Activated CD8-positive, alpha-beta memory T cell treated with anti-CD3 and anti-CD28 coated beads, Interleukin-2, amount 50 U/mL, for 4 hours (primary cell): Measurements from ENCODE around the gene CNPY4.
A peak's percentile ranks its signal among the peaks of the same experiment; 100 is the strongest.

Experiments
- DNase-seq: peaks from one replicate; pipeline ENCODE4 v3.0.0-alpha.2; 2020

CNPY4 gene

DNA sequence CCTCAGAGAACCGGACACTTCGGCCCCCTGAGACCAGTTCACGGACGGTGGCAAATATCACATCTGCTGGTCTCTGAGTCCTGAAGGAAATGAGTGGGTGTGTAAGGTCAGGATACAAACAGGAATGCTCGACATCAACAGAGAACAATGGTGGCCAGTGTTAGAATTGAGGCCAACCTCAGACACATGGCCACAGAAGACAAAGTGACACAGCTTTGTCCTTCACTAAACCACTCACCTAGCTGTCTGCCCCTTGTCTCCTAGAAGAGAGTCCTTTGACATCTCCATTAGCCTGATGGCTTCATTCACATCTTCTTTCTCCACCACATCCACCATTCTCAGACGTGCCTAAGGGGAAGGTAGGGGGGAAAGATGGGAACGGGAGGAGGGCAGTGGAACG, 26.4 kb upstream of the CNPY4 start:
- DNase-seq = no peak

DNA sequence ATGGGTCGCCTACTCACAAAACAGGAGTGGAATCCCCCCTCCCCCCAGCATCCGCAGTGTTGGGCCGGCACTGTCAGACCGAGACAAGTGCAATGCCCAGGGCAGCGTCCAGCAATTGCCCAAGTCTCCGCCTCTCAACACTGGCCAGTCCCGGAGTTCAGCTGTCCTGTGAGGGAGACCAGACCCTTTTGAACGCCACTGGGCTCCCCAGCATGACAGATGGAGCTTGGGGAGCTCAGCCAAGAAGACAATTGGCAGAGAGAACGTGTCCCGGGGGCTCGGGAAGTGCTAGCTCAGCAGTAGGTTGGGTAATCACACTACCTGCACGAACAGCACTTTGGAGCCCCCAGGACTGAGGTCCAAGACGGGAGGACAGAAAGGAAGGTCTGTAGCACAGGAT, 25.9 kb upstream of the CNPY4 start:
- DNase-seq = no peak

DNA sequence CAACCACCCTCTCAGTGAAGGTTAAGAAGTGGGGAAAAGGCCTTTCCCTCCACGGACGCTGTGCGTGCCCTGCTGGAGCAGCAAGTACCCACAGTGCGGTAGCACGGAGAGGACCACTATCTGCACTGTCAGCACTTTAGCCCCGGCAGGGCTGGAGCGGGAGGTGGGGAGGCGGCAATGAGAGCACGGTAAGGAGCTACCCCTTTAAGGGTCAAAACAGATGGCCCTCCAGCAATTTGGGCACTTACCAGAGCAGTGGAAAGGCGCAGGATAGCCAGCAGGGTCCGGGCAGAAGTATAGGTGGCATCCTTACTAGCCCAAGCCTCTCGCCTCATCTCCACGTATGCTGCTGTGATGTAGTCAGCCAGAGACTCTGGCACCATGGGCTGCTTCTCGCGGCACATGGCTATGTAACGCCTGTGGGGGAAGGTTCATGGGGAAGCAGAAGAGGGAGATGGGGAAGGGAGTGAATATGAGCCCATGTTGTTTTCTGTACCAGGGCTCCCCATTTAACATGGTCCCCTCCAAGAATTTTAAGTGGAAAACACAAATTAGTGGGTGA, 25.4 kb upstream of the CNPY4 start:
- DNase-seq = no peak

DNA sequence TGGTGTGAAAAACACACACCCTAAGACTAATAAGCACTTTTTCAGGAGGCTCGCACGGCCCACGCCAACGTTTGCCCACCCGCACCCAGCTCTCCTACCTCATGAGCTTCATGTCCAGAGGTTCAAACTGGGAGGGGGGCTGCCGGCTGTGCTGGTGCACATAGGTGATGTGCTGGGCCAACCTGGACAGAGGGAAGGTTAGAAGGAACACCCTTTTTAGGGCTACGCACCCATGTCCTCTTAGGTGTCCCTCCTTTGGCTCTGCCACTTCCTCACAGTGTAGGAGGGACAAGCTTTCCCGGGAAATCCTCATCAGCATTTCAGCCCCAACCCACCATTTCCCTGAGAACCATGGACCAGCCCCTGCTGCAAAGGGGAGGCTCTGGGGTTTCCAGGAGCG, 24.1 kb upstream of the CNPY4 start:
- DNase-seq = no peak

DNA sequence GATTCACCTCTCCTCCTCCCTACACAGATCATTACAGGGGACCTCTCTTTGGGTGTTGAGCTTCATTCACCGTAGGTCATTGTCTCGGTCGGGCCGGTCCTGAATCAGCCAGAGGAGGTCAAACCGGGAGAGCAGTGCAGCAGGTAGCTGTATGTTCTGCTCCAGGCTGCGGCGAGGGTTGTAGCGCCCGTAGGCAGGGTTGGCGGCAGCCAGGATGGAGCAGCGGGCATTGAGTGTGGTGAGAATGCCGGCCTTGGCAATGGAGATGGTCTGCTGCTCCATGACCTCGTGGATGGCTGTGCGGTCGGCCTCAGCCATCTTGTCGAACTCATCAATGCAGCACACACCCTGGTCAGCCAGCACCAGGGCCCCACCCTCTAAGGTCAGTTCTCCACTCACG, 23.7 kb upstream of the CNPY4 start:
- no peak for DNase-seq

DNA sequence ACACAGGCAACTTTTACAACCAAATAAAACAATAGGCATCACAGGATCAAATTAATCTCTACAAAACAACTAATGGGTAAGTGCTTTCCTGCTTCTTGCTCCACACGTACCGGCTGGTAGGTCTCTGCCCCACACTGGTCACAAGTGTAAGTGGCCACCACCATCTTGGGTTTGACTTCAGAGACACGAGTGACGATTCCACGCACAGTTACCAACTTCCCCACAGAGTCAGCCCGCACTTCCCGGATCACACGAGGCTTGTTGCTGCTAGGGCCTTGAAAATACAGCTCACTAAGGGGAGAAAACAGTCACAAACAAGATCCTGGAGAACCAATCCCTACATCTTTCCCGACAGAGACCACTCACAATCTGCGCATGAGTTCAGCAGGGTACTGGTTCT, 20.5 kb upstream of the CNPY4 start:
- no peak for DNase-seq

DNA sequence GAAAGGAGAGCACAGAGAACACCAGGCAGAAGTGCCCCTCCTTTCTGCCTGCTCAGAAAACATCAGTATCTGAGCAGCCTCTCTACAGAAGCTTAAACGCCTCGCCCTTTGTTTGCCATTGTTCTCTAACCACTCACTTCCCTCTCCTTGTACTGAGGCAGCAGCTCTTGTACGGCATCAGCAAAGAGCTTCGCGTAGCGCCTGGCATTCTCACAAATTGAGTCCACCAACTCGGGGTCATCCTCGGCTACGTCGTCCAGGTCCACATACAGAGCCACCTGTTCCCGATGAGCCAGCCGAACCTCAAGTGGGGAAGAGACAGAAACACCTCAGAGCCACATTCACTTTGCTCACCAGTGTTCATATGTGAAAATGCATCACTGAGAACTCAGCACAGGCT, 20.0 kb upstream of the CNPY4 start:
- no peak for DNase-seq

DNA sequence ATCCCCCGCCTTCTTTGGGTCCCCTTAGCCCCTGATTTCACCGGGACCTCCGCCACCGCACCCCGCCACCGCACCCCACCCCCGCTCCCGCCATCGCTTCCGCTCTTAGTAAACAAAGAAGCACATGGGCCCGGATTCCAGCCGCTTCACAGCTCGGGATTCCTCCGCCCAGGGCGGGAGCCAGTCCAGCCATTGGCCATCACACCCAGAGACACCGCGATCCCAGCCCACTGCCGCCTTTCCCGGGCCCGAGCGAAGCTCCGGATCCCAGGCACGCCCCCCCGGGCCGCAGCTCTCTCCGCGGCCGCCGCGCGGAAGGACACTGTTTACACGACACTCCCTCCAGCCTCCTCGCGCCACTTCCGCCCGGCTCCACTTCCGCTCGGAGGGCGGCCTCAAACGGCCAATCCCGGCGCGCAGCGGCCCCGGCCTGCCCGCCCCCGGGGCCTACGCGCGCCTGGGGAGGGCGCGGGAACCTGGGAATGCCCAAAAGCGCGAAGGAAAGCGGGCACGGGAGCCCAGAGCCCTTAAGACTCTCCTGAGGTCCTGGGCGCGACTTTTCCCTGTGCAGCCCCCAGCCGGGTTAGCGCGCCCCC, 18.9 kb upstream of the CNPY4 start:
- peak; percentile 83 for DNase-seq

DNA sequence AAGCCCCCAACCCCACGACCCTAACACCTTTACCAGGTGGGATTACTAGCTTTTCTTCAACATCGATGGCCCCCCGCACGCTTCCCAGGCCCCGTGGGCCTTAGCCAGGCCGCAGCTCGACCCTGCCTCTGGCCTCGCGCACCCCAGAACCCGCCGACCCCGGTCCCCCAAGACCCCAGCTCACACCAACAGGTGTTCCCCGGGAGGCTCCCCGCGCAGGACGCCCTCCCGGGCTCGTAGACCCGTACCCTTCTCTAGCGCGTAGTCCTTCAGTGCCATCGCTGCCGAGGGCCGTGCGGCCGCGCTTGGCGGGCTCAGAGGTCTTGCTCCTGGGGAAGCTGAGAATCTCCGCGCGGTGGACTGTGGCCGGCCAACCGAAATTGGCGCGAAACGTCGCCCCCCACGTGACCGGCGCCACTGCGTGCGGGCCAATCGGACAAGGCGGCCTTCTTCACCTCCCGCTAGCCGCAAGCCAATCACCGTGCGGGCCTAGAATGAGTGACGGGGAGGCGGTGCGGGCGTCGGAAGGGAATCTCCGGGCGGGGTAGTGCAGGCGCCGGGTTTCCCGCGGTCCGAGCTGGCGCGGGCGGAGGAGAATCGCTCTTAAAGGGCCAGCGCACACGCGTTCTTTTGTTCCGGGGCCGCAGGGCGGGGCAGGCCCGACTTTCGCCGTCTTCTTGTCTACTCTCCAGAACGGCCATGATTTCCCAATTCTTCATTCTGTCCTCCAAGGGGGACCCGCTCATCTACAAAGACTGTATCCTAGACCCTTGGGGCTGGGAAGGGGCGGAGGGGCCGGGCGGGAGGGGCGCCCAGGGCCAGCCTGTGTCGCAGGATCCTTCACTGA, 18.2 kb upstream of the CNPY4 start, which contains the start of the genes AP4M1 and MCM7:
TSS of gene AP4M1 (plus strand) at position 628 of the 847 bp plus-strand sequence. CDS start at position 700, 72 bp downstream.
TSS of gene MCM7 (minus strand) at position 382 of the 847 bp plus-strand sequence. CDS start at position 279, 103 bp downstream.
- peak; percentile 94 for DNase-seq

DNA sequence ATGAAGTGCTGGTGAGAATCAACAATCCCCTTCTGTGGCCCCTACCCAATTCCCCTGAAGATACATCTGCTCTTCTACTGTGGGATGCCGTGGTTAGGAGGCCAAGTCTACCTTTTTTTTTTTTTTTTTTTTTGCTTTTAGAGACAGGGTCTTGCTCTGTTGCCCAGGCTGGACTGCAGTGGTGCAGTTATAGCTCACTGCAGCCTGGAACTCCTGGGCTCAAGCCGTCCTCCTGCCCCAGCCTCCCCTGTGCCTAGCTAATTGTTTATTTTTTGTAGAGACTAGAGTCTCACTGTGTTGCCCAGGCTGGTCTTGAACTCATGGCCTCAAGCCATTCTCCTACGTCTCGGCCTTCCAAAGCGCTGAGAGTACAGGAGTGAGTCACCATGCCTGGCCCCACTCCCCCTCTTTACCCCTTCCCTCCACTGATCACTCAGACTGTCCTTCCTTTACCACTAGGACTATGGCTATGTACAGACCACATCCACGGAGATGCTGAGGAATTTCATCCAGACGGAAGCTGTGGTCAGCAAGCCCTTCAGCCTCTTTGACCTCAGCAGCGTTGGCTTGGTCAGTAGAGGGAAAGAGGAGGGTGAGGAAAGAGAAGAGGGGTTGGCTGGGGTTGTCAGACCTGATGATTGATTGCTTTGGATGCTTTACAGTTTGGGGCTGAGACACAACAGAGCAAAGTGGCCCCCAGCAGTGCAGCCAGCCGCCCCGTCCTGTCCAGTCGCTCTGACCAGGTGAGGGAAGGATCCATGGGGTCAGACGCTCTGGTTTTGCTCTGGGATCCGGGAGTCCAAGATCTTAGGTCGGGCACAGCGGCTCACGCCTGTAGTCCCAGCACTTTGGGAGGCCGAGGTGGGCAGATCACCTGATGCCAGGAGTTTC, 16.2 kb upstream of the CNPY4 start:
- no peak for DNase-seq

DNA sequence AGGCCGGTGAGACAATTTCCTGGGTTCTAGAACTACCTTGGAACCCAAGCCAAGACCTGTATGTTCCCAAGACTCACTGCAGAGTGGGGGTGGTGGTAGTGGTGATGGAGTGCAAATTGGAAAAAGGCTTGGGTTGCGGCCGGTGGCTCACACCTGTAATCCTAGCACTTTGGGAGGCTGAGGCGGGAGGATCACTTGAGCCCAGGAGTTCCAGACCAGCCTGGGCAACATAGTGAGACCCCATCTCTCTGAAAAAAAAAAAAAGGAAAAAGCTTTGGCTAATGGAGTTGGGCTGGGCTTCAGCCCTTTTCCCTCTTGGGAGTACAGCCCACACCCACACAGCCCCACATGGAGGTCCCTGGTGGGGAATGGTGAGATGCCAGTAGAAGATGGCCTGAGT, 13.9 kb upstream of the CNPY4 start:
- DNase-seq = no peak

DNA sequence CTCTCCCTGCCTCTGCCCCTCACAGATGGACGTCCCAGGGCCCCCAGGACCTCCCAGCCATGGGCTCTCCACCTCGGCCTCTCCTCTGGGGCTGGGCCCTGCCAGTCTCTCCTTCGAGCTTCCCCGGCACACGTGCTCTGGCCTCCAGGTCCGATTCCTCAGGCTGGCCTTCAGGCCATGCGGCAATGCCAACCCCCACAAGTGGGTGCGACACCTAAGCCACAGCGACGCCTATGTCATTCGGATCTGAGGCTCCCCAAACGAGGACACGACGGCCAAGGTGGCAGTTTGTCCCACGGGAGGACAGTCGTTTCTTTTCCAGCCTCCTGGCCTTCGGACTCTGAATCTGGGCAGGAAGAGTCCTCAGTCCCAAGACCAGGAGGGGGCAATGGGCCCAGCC, 12.8 kb upstream of the CNPY4 start:
- DNase-seq = no peak

DNA sequence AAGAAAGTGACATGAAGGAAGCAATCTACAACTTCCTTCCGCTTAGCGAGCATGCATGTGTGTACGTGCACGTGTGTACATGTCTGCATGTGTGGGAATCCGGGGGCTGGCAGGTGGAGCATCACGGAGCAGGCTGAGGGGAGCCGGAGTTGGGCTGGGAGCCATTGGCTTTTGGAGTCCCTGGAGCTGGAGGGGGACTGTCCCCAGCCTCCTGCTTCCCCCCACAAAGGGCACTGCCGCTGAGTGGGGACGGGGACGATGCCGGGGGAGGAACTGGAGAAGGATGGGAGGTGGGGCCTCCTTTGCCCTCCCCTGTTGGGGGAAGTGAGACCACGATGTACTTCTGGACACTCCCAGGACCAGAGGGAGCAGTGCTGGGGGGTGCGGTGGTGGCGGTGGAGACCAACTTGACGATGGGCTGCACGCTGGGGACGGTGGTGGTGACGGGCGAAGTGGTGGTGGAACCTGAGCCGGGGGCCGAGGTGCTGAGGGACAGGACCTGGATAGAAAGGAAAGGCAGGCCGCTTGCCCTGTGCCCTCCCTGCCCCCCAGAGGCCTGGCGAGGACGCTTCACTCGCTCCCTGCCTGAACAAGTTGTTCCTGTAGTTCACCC, 12.2 kb upstream of the CNPY4 start:
- DNase-seq = no peak

DNA sequence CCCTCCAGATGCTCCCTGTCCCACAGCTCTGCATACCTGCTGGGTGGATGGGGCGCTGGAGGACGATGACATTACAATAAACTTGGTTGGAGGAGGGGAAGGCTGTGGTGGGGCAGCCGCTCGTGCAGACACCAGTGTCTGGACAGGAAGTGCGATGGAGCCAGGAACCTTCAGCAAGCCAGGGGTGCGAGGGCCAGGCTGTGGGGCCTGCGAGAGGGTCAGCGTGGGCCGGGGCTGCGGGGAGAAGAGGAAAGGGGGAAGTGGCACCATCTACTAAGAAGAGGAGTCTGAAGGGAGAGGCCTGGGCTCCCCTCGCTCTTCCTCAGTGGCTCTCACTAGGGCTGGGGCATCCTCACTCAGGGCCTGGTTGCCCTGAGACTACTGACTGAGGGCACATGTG, 11.5 kb upstream of the CNPY4 start:
- no peak for DNase-seq

DNA sequence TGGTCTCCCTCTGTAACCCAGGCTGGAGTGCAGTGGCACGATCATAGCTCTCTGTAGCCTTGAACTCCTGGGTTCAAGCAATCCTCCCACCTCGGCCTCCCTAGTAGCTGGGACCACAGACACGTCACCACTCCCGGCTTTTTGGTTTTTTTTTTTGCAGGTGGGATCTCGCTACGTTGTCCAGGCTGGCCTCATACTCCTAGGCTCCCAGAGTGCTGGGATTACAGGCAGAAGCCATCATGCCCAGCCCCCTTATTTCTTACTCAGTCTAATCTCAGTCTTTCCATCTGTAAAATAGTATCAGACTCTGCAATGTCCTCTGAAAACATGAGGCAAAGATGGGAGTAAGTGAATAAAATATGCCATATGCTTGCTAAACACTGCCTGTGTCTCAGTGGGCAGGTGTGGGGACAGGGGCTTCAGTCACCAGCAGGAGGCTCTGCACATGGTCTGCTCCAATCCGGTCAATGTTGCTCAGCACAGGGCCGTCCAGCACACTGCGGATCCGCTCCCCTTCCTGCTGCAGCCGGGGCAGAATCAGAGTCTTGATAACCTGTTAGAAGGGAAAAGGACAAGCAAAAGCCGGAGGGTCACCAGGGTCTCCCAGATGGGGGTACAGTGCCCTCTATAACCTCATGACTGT, 9.8 kb upstream of the CNPY4 start:
- no peak for DNase-seq

DNA sequence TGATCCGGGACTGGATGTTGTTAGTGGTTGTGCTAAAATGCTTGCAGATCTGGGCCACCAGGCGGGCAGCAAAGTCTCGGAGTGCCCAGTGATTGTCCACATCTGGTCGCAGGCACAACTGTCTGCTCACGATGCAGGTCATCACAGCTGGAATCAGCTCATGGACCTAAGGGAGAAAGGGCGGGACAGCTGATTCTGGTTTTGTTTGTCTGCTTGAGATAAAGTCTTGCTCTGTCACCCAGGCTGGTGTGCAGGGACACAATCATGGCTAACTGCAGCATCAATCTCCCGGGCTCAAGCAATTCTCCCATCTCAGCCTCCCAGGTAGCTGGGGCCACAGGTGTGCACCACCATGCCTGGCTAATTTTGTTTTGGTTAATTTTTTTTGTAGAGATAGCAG, 8.3 kb upstream of the CNPY4 start:
- no peak for DNase-seq

DNA sequence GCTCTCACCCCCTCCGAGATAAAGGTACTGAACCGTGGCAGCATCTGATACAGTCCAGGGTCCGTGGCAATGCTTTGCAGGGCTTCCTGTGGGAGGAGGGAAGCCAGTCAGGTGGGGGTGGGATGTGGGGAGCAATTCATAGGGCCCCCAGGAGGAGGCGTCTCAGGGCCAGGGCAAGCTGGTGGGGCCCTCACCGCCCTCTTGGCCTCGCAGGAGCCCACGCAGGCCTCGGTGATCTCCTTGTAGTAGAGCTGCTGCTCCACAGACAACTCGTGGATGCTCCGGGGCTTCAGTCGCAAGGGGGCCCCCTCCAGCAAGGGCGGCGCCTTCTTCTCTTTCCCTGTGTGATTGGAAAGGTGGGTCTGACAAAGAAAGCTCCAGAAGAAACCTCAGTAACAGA, 7.5 kb upstream of the CNPY4 start:
- DNase-seq = no peak

DNA sequence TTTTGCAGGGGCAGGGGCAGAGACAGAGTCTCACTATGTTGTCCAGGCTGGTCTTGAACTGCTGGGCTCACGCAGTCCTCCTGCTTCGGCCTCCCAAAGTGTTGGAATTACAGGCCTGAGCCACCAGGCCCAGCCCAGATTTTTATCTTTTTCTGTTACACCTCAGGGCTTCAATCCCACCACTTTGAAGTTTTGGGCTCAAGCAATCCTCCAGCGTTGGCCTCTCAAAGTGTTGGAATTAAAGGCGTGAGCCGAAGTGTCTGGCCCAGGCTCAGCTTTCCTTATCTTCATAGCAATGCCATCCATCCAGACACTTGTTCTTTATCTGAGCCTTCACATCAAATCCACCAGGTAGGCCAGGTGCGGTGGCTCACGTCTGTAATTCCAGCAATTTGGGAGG, 4.4 kb upstream of the CNPY4 start:
- no peak for DNase-seq

DNA sequence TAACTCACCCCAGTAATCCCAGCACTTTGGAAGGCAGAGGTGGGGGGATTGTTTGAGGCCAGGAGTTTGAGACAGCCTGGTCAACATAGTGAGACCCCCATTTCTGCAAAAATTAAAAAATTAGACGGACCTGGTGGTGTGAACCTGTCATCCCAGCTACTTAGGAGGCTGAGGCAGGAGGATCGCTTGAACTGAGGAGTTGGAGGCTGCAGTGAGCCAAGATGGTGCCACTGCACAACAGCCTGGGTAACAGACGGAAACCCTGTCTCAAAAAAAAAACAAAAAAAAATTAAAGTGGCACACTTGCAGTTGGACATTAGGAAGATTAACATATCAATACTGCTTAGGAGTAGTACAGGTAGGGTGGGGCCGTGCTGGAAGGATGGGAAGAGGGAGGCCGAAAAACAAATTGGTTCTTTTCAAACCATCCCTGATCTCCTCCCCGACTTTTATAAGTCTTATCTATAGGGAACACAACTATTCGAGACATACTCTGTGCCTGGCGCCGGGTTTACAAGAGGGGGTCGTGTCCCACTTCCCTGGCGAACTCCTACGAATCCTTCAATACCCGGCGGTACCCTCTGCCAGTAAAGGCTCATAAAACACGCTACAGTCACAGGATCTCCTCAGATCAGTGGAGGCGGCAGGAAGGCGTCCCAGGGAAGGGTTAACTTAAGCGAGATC, 904 bp upstream of the CNPY4 start:
- DNase-seq = no peak

DNA sequence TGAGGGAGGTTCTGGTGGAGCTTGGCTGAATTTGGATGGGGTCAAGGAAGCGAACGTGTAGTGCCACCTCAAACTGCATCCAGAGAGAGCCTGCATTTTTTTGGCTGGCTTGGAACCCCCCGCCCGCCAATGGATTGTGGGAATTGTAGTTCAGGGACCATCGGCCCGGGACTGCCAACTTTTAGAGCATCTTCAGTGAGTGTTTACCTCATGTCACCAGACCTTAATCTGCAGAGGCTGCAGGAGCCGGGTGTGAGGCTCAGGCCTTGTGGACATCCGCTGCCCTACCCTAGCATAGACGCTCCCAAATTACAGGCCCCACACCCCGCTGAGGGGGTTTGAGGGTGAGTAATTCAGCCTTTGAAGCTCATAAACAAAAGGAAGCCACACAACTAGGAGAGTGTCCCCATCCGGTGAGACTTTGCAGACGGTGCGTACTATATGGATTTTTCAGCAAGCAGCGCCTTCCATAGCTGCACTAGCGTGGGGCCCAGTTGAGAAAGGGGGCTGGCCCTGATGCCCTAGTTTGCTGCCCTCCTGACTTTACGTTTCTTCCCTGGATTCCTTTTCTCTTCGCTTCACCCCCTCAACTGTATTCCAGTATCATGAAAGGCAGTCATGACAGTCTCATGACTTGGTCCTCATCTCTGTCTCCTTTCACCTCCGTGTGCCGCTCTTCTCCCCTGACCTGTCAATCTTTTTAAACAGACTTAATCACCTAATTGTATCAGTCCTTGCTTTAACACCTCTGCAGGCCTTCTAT, 717 bp downstream of the CNPY4 start:
- DNase-seq = peak; percentile 61

DNA sequence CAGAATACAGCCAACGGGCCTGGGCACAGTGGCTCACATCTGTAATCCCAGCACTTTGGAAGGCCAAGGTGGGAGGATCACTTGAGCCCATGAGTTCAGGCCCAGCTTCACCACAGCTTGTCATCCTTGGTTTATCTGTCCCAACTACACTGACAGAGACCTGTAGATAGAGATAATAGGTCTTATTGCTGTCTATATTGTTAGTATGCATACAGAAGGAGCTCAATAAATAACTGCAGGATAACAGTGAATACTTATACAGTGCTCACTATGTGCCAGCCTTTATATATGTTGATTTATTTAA, 1.3 kb downstream of the CNPY4 start:
- no peak for DNase-seq
